Cardiac septum (tissue), 1 donor: Measurements from ENCODE around the gene ENKUR. TPM values are rescaled to one million over a fixed set of nuclear protein-coding genes. Genes with fewer than 3 reads are reported as not detected.

Experiments used
- DNase-seq: peaks from one replicate; pipeline ENCODE4 v3.0.0-alpha.2; 2020; ENCODE audit warnings: low spot score
- intact Hi-C: fragments of 100-400 bp; cut with DNase I; formaldehyde crosslinking; loops from one replicate; pipeline ENCODE4 v1.14.0; 2022
- total RNA-seq: library from RNA; stranded (reverse); fragmentation: NEBNext Ultra II Directional; extraction: Animal tissue kit (Norgen Biotek cat#: 25700); gene quantifications from one replicate; pipeline ENCODE4 v1.2.1, GENCODE V29; 2021
- donor health status: DM: no; HTN: no; CAD: no.

Gene ENKUR
- total RNA-seq, 1 donor from 2014 or later = not detected

GRCh38 chr10:24952707-24953645, 63.0 kb downstream of the ENKUR start:
- no peak for DNase-seq
- intact Hi-C loops = loop anchor here (5.0 kb wide), 2 partner anchors 231 to 311 kb away; partner anchors contain the start of gene ARHGAP21

GRCh38 chr10:24952143-24952706, 63.7 kb downstream of the ENKUR start, which contains the start of gene PRTFDC1:
PRTFDC1 (minus strand) TSS chr10:24952606; CDS start chr10:24952575, 31 bp downstream.
- DNase-seq = no peak

GRCh38 chr10:24951201-24952142, 64.5 kb downstream of the ENKUR start:
- no peak for DNase-seq
- intact Hi-C loops = loop anchor here (5.0 kb wide), 2 partner anchors 229 to 309 kb away; partner anchors contain the start of gene ARHGAP21

More at GRCh38 chr10:24952143-24952706, 63.7 kb downstream of the ENKUR start, which contains the start of gene PRTFDC1:
- intact Hi-C loops = loop anchor here (5.0 kb wide), 2 partner anchors 230 to 310 kb away; partner anchors contain the start of gene ARHGAP21

- intact Hi-C loops = loop anchor here (5.0 kb wide), 2 partner anchors 228 to 308 kb away; partner anchors contain the start of gene ARHGAP21
- DNase-seq = no peak
These were observed 65.5 kb downstream of the ENKUR start for GRCh38 chr10:24950439-24950838.

- intact Hi-C loops = loop anchor here (5.0 kb wide), 2 partner anchors 227 to 307 kb away; partner anchors contain the start of gene ARHGAP21
- DNase-seq = no peak
These were observed 66.3 kb downstream of the ENKUR start for GRCh38 chr10:24949616-24950015.

GRCh38 chr10:24947304-24948097, 68.5 kb downstream of the ENKUR start:
- intact Hi-C loops = no loop called here
- DNase-seq = no peak

GRCh38 chr10:24944512-24945255, 71.3 kb downstream of the ENKUR start:
- intact Hi-C loops = no loop called here
- no peak for DNase-seq

- intact Hi-C loops = no loop called here
- DNase-seq = no peak
These were observed 77.4 kb downstream of the ENKUR start for GRCh38 chr10:24938525-24938924.

- DNase-seq = no peak
- intact Hi-C loops = no loop called here
These were observed 77.9 kb downstream of the ENKUR start for GRCh38 chr10:24938076-24938475.

GRCh38 chr10:24935504-24936292, 80.3 kb downstream of the ENKUR start:
- no peak for DNase-seq
- intact Hi-C loops = no loop called here

Other genes with a start within 250 kb of the ENKUR start
- 5.0 TPM for gene PRTFDC1, start 63.6 kb downstream of the ENKUR start, total RNA-seq
- 4.3 TPM for gene THNSL1, start 454 bp upstream of the ENKUR start, total RNA-seq
- gene GPR158, start 158.8 kb upstream of the ENKUR start, total RNA-seq = 0.05 TPM